ENCODE results near the gene HLCS. TPM values are rescaled to one million over a fixed set of nuclear protein-coding genes. Genes with fewer than 3 reads are reported as not detected.

HLCS gene
- total and polyA plus RNA-seq, 10 of the 15 experiments (the other 5 are each of a cell fraction or from before 2014, with no cell fraction given), result 1.5 to 12.7 (median 9.6) TPM

GRCh38 chr21:36922861-36923260, 43.6 kb downstream of the HLCS start (continued):
- TF ChIP-seq ZNF687 (IDR thresholded peaks at IDR 0.05) (no peak), NFYA (IDR thresholded peaks at IDR 0.05; ENCODE audit: borderline replicate concordance, low read depth, low read length) (no peak), FOXK2 (IDR thresholded peaks at IDR 0.05) (no peak), CHD4 (IDR thresholded peaks at IDR 0.05) (no peak), ZSCAN29 (IDR thresholded peaks at IDR 0.05) (no peak)

DNA sequence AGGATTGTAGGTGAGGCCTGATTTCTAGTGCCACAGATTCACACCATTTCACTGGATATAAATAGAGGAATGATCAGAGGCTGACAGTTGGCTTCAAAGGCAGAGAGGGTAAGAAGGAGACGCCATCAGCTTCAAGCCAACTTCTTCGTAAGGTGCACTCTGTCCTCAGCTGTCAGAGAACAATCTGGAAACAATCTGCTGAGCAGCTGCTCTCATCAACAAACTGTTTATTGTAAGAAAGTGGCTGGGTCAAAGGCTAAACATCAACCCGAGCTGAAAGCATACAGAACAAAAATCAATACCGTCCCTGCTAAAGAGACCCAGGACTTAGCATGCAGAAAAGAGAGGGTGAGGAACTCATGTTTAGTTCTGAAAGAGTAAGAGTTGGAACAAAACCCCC, 48.2 kb downstream of the HLCS start:
- Histone ChIP-seq H3K4me1 (ENCODE audit: control insufficient read depth, insufficient read depth, low read length) (no peaks in the 10 kb centered on the region), H3K36me3 (ENCODE audit: control insufficient read depth in 2 of 2, insufficient read depth in 2 of 2, low read length in 1 of 2) (no peaks in the 10 kb centered on the region), H3K9ac (ENCODE audit: control insufficient read depth, insufficient read depth, low read length) (no peak overlapping the region), H3K27ac (ENCODE audit: control insufficient read depth, insufficient read depth) (no peak overlapping the region), H3K9me3 (replicated peaks; ENCODE audit: control insufficient read depth, insufficient read depth, low read length) (no peaks in the 10 kb centered on the region), H3K79me2 (ENCODE audit: control insufficient read depth, insufficient read depth, low read length) (no peaks in the 10 kb centered on the region), H3K27me3 (replicated peaks in 1 of 2; ENCODE audit: control insufficient read depth in 2 of 2, insufficient read depth in 2 of 2, low read length in 1 of 2) (no peaks in the 10 kb centered on the region), H3K4me3 (no peak overlapping the region), H2AFZ (ENCODE audit: control insufficient read depth, low read depth, low read length) (no peak overlapping the region), H4K20me1 (ENCODE audit: control insufficient read depth, insufficient read depth) (no peaks in the 10 kb centered on the region; the same call in 1 of the 2 replicates), H3K4me2 (ENCODE audit: control insufficient read depth, insufficient read depth) (no peak overlapping the region)
- no TSS peak for BruUV-seq (replicated peaks)
- ChIA-PET CTCF (interaction anchor here (1.8 to 2.8 kb wide), 2 partner anchors 288 to 498 kb away, joined by 6 to 19 read pairs; no protein-coding TSS in a partner anchor), POLR2A (no interaction called here), RAD21 (ENCODE audit: unreplicated experiment) (no interaction called here), SMC1A (ENCODE audit: uncharacterized antibody, unreplicated experiment) (no interaction called here)
- FAIRE-seq (no peak), DNase-seq (ENCODE audit: low read depth, low spot score) (no peak), ATAC-seq (no peak)
- 95% methylated on average over 4 of the region's 4 CpGs for WGBS (ENCODE audit: insufficient coverage, insufficient replicate concordance, low lambda C conversion rate, missing lambda C conversion rate)
- in situ Hi-C loops (cut with MboI) (no loop called here), intact Hi-C loops (cut with micrococcal nuclease; ENCODE audit: unreplicated experiment) (no loop called here)
- TF ChIP-seq, protein P1, sequence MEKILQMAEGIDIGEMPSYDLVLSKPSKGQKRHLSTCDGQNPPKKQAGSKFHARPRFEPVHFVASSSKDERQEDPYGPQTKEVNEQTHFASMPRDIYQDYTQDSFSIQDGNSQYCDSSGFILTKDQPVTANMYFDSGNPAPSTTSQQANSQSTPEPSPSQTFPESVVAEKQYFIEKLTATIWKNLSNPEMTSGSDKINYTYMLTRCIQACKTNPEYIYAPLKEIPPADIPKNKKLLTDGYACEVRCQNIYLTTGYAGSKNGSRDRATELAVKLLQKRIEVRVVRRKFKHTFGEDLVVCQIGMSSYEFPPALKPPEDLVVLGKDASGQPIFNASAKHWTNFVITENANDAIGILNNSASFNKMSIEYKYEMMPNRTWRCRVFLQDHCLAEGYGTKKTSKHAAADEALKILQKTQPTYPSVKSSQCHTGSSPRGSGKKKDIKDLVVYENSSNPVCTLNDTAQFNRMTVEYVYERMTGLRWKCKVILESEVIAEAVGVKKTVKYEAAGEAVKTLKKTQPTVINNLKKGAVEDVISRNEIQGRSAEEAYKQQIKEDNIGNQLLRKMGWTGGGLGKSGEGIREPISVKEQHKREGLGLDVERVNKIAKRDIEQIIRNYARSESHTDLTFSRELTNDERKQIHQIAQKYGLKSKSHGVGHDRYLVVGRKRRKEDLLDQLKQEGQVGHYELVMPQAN (conservative IDR thresholded peaks at IDR 0.05), result no peak
- no peak for TF ChIP-seq RAD21 (IDR thresholded peaks at IDR 0.05; ENCODE audit: insufficient read depth, low read depth, low read length)
- TF ChIP-seq LARP7 (IDR thresholded peaks at IDR 0.05), result no peak
- TF ChIP-seq NRF1 (conservative IDR thresholded peaks at IDR 0.05; ENCODE audit: low read depth, low read length), result no peak
- no peak for TF ChIP-seq SIN3A (IDR thresholded peaks at IDR 0.05; ENCODE audit: low read depth, low read length)
- TF ChIP-seq HDAC2 (IDR thresholded peaks at IDR 0.05), result no peak
- TF ChIP-seq HSF1 (IDR thresholded peaks at IDR 0.05; ENCODE audit: low read depth, low read length), result no peak
- no peak for TF ChIP-seq SMARCA5 (IDR thresholded peaks at IDR 0.05)
- no peak for TF ChIP-seq WRNIP1 (IDR thresholded peaks at IDR 0.05; ENCODE audit: borderline replicate concordance, low read depth, low read length)
- TF ChIP-seq SREBF1 (IDR thresholded peaks at IDR 0.05; ENCODE audit: low read length), result no peak
- TF ChIP-seq, protein P2, sequence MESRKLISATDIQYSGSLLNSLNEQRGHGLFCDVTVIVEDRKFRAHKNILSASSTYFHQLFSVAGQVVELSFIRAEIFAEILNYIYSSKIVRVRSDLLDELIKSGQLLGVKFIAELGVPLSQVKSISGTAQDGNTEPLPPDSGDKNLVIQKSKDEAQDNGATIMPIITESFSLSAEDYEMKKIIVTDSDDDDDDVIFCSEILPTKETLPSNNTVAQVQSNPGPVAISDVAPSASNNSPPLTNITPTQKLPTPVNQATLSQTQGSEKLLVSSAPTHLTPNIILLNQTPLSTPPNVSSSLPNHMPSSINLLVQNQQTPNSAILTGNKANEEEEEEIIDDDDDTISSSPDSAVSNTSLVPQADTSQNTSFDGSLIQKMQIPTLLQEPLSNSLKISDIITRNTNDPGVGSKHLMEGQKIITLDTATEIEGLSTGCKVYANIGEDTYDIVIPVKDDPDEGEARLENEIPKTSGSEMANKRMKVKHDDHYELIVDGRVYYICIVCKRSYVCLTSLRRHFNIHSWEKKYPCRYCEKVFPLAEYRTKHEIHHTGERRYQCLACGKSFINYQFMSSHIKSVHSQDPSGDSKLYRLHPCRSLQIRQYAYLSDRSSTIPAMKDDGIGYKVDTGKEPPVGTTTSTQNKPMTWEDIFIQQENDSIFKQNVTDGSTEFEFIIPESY (IDR thresholded peaks at IDR 0.05), result no peak

All from GM12878 (cell line).